ENCODE results near the gene TSPAN5.
"Not testable (repeated sequence)": the region's sequence is repeated elsewhere in the genome, so short reads cannot be mapped to it uniquely, and the experiment has no call there.

The TSPAN5 gene

DNA sequence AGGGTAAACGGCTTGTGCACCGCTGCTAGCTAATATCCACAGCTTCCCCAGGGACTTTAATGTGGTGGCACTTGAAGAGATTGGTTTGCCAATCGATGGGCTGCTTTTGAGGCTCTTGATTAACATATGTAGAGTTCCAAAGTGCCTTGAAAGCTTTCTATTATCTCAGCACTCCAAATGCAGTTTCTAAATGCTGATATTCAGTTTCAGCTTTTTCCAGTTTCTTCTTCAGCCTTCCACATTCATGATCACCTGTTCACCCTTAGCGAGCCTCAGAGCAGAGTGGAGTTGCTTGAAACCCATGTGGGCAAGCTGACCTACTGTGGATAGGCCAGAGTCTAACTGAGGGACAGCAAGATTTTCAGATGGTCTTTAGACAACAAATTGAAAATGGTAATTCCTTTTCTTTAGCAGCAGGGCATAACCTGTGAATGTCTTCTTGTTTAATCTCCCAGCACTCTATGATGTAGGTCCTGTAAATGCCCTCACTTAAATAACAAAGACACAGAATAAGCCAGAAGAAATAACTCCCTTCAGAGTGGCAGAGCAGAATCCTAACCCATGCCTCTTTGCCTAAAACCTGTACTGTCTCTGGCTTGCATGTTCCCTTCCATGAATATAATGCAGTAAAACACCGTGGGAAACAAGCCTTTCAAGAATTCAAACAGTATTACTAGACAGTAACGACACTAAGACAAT is 99.8 kb downstream of the TSPAN5 start:
- in situ Hi-C loops (cut with HindIII; ENCODE audit: low sequenced_read_pairs): no loop called here

DNA sequence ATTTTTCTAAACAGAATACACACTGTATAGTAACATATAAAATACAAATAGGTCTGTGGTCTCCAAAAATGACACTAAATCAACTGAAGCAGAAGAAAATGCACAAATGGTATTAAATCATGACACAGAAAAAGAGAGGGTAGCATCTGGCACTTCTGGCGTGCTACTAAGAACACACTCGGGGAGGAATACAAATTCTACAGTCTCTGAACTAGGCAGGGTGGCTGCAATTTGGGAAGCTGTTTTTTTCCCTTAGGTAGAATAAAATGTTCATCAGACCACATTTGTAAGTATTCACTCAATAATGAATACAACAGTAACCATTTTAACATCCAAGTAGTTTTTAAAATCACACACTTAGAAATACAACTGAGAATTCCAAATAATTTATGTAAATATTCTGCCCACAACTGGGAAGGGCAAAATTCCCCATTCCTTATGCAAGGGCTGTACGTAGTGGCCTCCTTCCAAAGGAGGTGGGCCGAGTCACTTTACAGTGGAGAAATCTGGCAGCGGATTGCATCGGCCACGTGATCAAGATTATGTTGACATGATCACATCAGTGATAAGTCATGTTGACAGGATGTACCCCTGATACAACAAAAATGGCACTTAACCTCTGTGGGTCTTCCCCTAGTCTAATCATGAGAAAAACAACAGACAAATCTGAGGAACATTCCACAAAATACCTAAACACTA is 101.1 kb downstream of the TSPAN5 start:
- in situ Hi-C loops (cut with HindIII; ENCODE audit: low sequenced_read_pairs): no loop called here

DNA sequence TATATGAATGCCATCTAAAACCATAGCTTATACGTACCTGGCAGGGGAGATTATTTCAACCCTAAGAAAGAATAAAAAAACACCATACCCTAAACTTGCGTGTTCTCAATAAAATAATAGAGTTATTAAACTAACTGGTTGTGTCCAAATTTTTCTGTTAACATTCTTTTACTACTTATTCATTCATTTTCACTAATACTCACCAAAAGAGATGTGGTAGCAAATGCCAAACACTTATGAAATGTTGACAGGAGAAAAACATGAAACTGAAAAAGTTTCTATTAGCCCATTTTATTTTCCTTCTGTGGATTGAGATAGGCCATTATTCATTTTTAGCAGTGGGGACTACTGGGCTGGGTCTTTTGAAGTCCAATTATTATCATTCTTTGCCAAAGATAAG is 102.0 kb downstream of the TSPAN5 start:
- in situ Hi-C loops (cut with HindIII; ENCODE audit: low sequenced_read_pairs): no loop called here

DNA sequence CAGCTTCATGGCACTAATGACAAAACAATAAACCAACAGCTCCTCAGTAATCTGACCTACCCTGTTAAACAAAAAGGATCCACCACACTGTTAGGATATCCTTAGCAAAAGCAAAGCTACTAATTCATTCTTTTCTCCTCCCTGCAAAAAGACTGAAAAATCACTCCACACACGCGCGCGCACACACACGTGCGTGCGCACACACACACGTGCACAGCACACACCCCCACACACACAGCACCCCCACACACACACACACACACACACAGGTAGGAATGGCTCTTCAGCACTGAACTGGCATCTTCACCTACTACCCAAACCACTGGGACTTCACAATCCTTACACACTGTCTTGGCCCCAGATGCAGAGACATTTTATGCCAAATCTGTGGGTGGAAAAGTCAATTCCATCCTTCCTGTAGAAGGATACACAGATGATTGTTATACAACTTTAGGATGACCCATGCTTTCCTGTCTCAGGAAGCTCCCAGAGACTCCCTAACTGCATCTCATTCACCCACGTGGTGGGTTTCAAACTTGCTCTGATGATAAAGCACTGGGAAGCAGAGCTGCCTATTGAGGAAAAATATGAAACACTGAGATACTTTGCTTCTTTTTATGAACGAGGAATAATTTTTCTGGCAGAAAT is 102.5 kb downstream of the TSPAN5 start:
- in situ Hi-C loops (cut with HindIII; ENCODE audit: low sequenced_read_pairs): no loop called here

DNA sequence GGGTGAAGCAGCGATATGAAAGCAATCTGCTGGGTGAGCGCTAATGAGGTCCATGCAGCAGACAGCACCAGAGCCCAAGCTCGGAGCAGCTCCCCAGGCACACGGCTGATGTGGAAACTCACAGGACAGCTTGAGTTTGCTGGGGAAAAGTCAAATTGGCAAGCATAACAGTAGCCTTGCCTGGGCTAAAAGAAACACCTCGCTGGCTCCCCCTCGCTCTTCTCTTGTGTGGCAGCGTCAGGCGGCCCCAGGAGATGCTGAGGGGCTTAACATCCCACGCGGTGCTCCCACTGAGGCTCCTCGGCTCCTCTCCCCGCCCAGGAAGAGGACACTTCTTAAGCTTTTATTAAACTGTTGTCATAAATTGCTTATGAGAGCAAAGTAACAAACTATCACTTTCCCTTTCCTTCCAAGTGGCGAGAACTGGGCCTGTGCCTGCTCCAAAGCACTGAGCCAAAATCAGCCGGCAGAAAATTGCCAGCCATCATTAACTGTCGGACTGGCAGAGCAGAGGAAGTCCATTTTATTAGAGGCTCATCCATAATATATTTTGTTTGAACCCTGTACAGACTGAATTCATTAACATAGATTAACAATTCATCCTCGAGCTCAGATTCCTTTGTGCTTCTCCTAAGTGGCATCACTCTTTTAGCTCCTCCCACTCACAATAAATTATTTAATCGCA is 111.4 kb downstream of the TSPAN5 start:
- in situ Hi-C loops (cut with HindIII; ENCODE audit: low sequenced_read_pairs): no loop called here

DNA sequence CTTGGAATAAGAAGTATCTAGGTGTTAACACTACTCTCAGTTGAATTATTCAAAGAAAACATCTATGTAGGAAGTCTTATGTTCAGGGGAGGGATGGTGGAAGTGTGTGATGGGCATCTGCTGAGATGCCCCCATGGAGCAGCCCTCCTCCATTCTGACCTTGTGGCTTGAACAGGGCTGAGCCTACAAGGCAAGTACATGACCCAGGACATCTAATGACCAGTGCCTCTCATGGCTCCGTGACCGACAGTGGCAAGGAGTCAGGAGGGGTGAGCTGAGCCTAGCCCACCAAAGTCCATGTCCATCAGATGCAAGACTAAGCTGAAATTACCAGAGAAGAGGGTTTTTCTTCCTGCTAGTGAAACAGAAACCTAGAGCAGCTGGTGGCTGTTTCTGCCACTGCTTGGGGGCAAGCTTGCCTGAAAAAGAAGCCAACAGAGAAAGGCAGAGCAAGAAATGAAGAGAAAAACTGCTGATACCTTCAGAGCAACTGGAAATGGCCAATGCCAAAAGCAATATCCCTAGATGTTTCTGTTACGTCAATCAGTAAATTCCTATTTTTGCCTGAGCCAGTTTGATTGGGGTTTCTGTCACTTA is 113.5 kb downstream of the TSPAN5 start:
- in situ Hi-C loops (cut with HindIII; ENCODE audit: low sequenced_read_pairs): no loop called here

DNA sequence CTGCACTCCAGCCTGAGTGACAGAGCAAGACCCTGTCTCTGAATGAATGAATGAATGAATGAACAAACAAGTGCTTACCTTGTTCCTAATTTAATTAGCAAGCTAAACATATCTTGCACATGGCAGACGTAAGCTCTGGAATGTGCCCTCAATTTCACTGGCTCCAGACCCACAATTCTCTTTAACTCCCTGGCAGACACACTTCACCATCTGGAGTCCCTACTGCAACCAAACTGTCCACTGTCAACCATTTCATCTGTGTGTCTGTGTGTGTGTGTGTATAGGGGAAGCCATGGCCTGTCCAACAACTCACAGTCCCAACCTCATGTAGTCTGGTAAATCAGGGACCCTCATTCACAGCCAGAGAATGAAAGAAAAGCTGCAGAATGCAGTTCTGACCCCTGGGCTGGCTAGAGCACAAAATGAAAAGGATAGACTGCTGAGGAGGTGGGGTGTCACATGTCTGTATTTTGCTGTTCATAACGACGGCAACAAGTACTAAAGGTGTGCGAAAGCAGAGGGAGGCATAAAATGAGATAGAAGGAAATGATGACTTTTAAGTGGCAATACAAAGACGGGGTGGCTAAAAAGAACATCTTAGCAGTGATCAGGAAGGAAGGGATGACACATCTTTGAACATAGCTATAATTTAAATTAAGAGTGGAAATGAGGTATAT is 114.1 kb downstream of the TSPAN5 start:
- in situ Hi-C loops (cut with HindIII; ENCODE audit: low sequenced_read_pairs): no loop called here

DNA sequence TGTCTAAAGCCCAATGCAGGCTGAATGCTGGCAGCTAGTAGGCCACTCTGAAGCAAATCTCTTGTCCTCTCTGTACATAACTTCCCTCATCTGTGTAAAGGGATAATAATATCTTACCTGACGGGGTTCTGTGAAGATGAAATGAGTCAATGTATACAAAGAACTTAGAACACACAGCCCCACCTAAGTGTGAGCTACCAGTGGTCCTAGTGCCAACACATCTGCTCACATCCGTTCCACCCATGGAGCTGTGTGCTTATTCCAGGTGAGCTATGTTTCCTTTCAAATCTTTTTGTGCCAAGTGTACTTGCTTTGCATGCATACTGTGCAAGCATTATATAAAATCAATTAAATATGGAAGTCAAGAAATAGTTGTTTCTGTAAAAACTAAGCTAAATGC is 116.4 kb downstream of the TSPAN5 start:
- in situ Hi-C loops (cut with HindIII; ENCODE audit: low sequenced_read_pairs): no loop called here

DNA sequence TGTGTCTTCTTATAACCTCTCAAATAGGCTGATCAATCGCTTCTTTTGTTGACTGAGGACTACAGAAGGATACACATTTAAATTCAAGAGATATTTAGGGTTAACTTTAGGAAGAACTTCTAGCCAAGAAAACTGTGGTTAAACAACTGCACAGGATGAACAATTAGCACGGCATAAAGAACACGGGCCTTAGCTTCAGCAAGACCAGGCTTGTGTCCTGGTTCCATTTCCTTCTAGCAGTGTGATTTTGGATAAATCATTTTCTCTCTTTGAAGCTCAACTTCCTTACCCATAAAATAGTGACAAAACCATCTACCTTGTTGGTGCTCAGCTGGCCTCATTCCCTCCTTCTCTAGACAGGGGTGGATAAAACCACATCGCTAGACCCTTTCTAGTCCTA is 117.6 kb downstream of the TSPAN5 start:
- in situ Hi-C loops (cut with HindIII; ENCODE audit: low sequenced_read_pairs): no loop called here

DNA sequence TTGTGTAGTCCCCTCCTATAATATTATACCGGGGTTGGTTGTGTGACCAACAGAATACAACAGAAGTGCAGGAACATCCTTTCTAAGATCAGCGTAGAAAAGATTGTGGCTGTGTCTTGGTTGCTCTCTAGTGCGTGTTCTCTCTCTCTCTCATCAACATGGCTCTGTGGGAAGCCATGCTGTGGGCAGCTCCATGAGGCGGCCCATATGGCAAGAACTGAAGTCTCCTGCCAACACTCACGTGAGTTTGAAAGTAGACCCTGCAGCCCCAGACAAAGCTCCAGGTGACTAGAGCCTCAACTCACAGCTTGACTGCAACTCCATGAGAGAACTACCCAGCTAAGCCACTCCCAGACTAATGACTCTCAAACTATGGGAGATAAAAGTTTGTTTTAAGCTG is 118.7 kb downstream of the TSPAN5 start:
- in situ Hi-C loops (cut with HindIII; ENCODE audit: low sequenced_read_pairs): no loop called here

DNA sequence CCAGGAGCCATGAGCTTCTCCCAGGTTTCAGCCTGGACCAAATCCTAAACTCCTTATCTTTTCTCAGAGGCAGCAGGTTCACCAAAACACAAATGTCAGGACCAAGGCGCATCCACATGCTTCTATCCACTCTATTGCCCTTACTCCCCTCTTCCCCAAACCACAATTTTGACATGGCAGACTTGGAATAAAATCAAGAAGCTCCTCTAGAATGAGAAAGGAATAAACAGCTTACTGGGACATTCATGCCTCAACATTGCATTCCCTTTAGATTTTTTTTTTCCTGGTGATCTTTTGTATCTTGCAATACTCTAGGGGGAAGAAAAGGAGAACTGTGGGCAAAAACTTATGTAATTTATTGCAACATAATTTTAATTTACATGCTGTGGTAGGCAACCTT is 119.1 kb downstream of the TSPAN5 start:
- in situ Hi-C loops (cut with HindIII; ENCODE audit: low sequenced_read_pairs): no loop called here

DNA sequence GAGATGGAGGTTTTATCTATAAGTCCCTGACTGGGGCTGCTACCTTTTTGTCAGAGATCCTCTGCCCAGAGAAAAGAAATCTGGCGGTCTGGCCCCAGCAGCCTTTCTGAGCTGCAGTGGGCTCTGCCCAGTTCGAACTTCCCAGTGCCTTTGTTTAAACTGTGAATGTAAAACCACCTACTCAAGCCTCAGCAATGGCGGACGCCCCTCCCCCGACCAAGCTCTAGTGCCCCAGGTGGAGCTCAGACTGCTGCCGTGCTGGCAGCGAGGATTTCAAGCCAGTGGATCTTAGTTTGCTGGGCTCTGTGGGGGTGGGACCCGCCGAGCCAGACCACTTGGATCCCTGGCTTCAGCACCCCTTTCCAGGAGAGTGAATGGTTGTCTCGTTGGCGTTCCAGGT is 121.8 kb downstream of the TSPAN5 start:
- in situ Hi-C loops (cut with HindIII; ENCODE audit: low sequenced_read_pairs): no loop called here

DNA sequence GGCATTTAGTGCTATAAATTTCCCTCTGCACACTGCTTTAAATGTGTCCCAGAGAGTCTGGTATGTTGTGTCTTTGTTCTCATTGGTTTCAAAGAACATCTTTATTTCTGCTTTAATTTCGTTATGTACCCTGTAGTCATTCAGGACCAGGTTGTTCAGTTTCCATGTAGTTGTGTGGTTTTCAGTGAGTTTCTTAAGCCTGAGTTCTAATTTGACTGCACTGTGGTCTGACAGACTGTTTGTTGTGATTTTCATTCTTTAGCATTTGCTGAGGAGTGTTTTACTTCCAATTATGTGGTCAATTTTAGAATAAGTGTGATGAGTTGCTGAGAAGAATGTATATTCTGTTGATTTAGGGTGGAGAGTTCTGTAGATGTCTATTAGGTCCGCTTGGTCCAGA is 124.3 kb downstream of the TSPAN5 start:
- in situ Hi-C loops (cut with HindIII; ENCODE audit: low sequenced_read_pairs): not testable (repeated sequence)

DNA sequence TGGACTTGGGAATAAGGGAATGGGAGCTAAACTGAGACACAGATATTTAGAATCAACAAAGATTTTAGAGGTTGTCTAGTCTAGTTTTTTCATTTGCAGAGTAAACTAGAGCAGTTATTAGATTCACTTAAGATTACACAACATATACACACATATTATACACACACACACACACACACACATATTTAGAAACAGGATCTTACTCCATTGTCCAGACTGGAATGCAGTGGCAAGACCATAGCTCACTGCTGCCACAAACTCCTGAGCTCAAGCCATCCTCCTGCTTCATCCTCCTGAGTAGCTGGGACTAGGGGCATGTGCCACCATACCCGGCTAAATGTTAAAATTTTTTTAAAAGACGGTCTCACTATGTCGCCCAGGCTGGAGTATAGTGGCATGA is 127.8 kb downstream of the TSPAN5 start:
- in situ Hi-C loops (cut with HindIII; ENCODE audit: low sequenced_read_pairs): no loop called here

DNA sequence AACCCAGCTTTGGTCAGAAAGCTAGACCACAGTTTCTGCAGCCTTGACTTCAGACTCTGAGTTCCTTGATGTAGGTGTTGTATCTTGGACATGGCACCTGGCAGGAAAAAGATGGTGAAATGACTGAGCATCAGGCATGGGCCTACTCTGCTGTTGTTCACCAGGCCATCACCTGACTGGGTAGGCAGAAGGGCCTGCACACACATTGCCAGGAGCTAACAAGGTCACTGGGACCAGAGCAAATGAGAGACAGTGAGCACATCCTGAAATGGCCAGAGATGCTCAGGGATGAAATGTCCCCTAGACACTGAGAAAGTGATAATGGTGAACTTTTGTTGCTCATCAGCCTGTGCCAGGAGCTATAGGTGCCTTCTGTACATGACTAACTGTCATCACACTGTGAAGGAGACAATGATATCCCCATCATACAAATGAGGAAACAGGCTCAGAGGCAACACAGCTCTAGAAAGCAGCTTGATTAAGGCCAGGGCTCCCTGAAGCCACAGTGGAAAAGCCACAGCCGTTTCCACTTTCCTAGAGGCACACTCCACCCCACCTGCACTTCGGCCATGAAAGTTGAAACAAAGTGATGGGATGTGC is 128.3 kb downstream of the TSPAN5 start:
- in situ Hi-C loops (cut with HindIII; ENCODE audit: low sequenced_read_pairs): no loop called here

DNA sequence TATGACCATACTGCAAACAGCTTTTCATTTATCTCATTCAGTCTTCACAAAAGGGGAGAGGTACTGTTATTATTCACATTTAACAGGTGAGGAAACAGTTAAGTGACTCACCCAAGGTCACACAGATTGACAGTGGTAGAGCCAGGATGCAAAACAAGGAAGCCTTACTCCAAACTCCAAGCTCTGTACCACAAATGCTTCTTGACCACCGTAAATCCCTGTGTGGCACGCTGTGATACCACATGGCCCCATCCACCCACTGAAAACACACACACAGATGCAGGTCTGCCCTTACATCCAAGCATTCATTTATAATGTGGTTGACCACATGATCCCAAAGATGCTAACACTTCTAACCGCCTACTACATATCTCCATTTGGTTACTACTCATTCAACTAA is 129.5 kb downstream of the TSPAN5 start:
- in situ Hi-C loops (cut with HindIII; ENCODE audit: low sequenced_read_pairs): no loop called here

DNA sequence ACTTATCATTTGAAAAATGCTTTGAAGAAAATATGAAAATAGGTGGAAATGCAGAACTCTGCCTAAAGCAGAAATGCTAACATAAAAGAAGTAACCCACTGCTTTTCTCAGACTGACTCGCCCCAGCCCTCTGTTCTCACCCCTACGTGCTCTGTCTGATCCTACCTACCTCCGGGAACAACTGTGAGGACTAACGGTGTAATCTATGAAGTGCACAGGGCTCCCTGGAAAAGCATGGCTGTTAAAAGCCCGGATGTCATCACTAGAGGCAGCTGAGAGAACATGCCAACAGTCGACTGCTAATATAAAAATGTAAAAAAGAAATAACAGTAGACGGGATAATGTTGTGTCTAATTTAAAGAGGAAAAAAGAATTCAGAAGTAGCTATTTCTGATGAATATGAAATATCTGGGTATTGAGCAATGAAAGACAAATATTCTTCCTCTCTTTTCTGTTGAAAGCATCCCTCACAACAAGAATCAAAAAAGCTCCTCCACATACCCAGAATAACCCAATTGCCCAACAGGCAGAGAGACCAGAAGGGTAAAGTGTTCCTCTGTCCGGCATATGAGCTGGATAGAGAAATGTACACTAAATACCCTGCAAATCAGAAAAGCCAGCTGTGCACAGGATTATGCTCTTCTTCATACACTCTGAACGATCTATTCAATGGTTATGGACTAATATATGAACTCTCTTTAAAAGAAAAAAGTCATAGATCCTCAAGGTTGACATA is 130.7 kb downstream of the TSPAN5 start:
- in situ Hi-C loops (cut with HindIII; ENCODE audit: low sequenced_read_pairs): no loop called here

DNA sequence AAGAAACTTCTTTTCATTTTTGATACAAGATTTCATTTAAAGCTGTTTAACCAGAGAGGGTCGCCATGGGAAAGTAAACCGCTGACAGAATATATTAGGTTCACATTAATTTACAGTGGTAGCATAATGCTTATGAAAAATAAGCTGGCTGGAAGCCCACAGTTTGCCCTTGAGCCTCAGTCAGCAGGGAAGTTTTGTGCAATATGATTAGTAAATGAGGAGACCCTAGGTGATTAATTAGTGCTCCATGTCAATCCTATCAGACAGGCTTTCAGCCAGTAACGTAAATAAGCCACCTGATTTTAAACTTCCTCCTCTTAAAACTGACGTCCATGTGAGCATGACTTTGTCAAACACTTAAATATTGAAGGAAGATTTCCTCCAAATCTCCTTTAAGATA is 134.2 kb downstream of the TSPAN5 start:
- in situ Hi-C loops (cut with HindIII; ENCODE audit: low sequenced_read_pairs): no loop called here

DNA sequence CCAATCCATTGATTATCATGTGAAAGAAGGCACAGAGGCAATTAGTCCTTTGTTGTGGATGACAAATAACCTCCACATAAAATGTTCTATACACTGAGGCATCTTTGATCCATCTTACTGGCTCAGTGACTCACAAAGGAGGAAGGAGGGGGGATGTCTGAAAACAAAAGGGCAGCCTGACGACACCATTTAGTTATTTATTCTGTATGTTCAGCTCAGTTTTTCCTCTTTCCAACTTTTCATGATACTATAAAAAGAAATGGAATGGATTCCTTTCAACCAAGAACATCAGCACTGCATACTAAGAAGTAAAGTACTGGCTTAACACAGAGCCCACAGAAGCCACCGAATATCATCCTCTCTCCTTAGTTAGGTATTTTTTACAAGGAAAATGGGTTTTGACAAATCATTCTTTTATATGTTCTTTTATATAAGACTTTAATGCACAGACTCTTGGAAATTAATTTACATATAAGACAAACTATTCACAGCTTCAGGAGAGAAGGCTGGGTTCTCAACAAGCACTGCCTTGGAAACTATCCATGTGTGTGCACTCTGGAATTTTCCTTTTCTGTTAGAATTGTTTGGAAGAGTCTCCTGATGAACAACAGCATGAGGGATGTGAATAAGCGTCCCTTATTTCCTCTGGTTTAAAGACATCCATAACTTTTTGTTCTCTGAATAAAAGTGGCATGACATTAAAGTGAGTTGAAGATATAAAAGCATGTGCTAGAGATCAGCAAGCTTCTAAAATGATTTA is 135.6 kb downstream of the TSPAN5 start:
- in situ Hi-C loops (cut with HindIII; ENCODE audit: low sequenced_read_pairs): no loop called here

Data from DLD1 (cell line).